Lower lobe of right lung (tissue), 2 donors: Measurements from ENCODE around the gene PPP1R1A. TPM values are rescaled to one million over a fixed set of nuclear protein-coding genes. Genes with fewer than 3 reads are reported as not detected.

ENCODE experiments used
- ATAC-seq, 2 donors: fragments of 200-7000 bp; cut with Tn5 transposase; one replicate each; pipeline ENCODE4 v1.9.1; 2020 to 2022; ENCODE audit warnings: mild to moderate bottlenecking in 2 of 2, moderate library complexity in 2 of 2
- DNase-seq: peaks from one replicate; pipeline ENCODE4 v3.0.0-alpha.2; 2020
- H3K27ac ChIP-seq: fragments of 200-600 bp; one replicate; pipeline ENCODE4 v1.8.0; 2022
- H3K27me3 ChIP-seq: fragments of 200-600 bp; one replicate; pipeline ENCODE4 v1.8.0; 2022; ENCODE audit warnings: low read depth
- H3K36me3 ChIP-seq: fragments of 200-600 bp; one replicate; pipeline ENCODE4 v1.8.0; 2022; ENCODE audit warnings: mild to moderate bottlenecking
- H3K4me1 ChIP-seq: fragments of 200-600 bp; one replicate; pipeline ENCODE4 v1.8.0; 2022
- H3K4me3 ChIP-seq: fragments of 200-600 bp; one replicate; pipeline ENCODE4 v1.8.0; 2022; ENCODE audit warnings: mild to moderate bottlenecking
- H3K9me3 ChIP-seq: fragments of 200-600 bp; one replicate; pipeline ENCODE4 v1.8.0; 2022
- intact Hi-C: fragments of 100-400 bp; cut with DNase I; formaldehyde crosslinking; loops from one replicate; pipeline ENCODE4 v1.11.0; 2022
- total RNA-seq: library from RNA; stranded (reverse); fragmentation: NEBNext Ultra II Directional; extraction: Animal tissue kit (Norgen Biotek cat#: 25700); gene quantifications from one replicate; pipeline ENCODE4 v1.2.1, GENCODE V29; 2021
- TF ChIP-seq, protein P1 (sequence below): fragments of 200-600 bp; IDR thresholded peaks from one replicate; pipeline ENCODE4 v1.8.0; 2022; ENCODE audit warnings: antibody characterized with exemption, mild to moderate bottlenecking
- donor health status: DM: no; HTN: yes; CAD: no; lungs with severe emphysema.

PPP1R1A gene
- total RNA-seq, 1 donor from 2014 or later, result not detected

DNA sequence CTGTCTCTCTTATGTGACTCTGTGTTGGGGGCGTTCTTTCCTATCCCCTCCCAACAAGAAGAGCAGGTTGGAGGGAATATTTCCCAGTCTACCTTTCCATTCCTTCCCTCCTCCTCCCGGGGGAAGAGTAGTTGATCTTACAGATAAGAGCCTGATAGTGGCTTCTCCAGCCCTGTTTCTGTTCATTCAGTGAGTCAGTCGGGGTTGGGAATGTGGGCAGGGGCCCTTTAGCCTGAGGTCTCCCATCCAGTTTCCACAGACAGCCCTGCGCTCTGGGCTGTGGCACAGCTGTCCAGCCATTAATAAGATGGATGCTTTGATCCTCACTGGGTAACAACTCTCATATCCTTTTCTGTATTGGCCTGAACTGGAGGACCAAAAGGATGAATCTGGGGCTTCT, 18.1 kb upstream of the PPP1R1A start:
- no peak overlapping the region for H3K4me3 ChIP-seq
- no peaks in the 10 kb centered on the region for H3K36me3 ChIP-seq
- no peaks in the 10 kb centered on the region for H3K4me1 ChIP-seq
- no peak for ATAC-seq
- intact Hi-C loops, result no loop called here
- H3K27ac ChIP-seq, result no peak overlapping the region
- no peaks in the 10 kb centered on the region for H3K27me3 ChIP-seq
- no peaks in the 10 kb centered on the region for H3K9me3 ChIP-seq
- TF ChIP-seq, protein P1, sequence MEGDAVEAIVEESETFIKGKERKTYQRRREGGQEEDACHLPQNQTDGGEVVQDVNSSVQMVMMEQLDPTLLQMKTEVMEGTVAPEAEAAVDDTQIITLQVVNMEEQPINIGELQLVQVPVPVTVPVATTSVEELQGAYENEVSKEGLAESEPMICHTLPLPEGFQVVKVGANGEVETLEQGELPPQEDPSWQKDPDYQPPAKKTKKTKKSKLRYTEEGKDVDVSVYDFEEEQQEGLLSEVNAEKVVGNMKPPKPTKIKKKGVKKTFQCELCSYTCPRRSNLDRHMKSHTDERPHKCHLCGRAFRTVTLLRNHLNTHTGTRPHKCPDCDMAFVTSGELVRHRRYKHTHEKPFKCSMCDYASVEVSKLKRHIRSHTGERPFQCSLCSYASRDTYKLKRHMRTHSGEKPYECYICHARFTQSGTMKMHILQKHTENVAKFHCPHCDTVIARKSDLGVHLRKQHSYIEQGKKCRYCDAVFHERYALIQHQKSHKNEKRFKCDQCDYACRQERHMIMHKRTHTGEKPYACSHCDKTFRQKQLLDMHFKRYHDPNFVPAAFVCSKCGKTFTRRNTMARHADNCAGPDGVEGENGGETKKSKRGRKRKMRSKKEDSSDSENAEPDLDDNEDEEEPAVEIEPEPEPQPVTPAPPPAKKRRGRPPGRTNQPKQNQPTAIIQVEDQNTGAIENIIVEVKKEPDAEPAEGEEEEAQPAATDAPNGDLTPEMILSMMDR, result no peak
- no peak for DNase-seq

DNA sequence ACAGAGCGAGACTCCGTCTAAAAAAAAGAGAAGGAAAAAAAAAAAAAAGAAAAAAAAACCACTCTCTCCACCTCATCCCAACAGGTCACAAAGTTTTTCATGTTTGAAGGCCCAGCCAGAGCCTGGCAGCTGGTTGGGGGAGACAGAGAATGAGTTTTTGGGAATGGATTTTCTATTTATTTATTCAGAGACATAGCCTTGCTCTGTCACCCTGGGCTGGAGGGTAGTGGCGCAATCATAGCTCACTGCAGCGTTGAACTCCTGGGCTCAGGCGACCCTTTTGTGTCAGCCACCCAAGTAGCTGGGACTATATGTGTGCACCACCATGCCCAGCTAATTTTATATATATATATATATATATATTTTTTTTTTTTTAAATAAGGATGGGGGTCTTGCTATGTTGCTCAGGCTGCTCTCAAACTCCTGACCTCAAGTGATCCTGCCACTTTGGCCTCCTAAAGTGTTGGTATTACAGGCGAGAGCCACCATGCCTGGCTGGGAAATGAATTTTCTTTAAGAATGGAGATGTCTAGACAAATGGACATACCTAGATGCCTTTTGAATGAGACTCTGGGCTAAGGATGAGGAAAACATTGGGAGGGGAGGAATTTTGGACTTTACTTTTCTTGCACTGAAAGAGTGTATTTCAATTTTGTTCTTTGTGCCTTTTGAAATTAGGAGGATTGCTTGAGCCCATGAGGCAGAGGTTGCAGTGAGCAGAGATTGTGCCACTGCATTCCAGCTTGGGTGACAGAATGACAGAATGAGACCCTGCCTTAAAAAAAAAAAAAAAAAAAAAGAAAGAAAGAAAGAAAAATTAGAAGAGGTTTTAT, 16.9 kb upstream of the PPP1R1A start:
- H3K9me3 ChIP-seq, result no peaks in the 10 kb centered on the region
- no peaks in the 10 kb centered on the region for H3K36me3 ChIP-seq
- no peak overlapping the region for H3K27ac ChIP-seq
- H3K4me1 ChIP-seq, result no peaks in the 10 kb centered on the region
- no peak for DNase-seq
- H3K4me3 ChIP-seq, result no peak overlapping the region
- TF ChIP-seq, protein P1, result no peak
- intact Hi-C loops, result no loop called here
- no peak for ATAC-seq
- no peaks in the 10 kb centered on the region for H3K27me3 ChIP-seq

DNA sequence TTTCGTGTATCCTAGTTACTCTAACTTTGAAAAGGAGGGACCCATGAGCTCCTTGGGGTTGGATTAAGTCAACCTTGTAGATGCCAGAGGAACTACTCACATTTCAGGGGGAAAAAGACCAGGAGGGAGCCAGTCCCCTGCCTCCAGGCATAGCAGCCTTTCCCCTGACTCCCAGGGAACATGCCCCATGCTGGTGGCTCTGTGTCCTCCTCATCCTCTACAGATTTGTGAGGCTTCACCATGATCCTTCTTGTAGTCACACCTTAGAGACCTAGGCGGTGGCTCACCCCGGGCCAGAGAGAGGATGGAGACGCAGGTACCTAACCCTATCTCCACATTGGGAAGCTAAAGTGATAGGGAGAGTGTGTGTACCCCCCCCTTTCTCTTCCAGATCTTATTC, 16.0 kb upstream of the PPP1R1A start:
- Histone ChIP-seq H3K9me3 (no peaks in the 10 kb centered on the region), H3K4me1 (no peaks in the 10 kb centered on the region), H3K27ac (no peak overlapping the region), H3K4me3 (no peak overlapping the region), H3K27me3 (no peaks in the 10 kb centered on the region), H3K36me3 (no peaks in the 10 kb centered on the region)
- intact Hi-C loops, result no loop called here
- DNase-seq (no peak), ATAC-seq (no peak)
- TF ChIP-seq, protein P1, result no peak

DNA sequence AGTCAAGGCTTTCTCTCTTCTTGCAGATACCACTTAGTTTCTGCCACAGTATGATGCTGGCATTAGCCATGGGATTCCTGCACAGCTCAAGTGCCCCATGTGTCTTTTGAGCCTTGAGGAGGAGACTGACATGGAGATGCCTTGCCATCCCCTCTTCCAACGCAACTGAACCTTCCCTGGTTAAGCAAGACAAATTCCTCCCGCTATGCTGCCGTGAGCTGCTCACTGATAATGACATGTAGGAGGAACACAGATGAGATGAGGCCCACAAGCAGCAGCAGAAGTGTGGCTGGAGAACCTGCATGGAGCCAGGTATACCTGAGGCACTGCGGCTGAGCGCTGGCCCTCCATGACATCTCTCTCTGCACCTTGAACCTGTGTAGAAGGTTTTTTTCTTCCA, 15.4 kb upstream of the PPP1R1A start:
- Histone ChIP-seq H3K4me1 (no peaks in the 10 kb centered on the region), H3K27ac (no peak overlapping the region), H3K9me3 (no peaks in the 10 kb centered on the region), H3K27me3 (no peaks in the 10 kb centered on the region), H3K4me3 (no peak overlapping the region), H3K36me3 (no peaks in the 10 kb centered on the region)
- DNase-seq (no peak), ATAC-seq (no peak)
- TF ChIP-seq, protein P1, result no peak
- intact Hi-C loops, result no loop called here

DNA sequence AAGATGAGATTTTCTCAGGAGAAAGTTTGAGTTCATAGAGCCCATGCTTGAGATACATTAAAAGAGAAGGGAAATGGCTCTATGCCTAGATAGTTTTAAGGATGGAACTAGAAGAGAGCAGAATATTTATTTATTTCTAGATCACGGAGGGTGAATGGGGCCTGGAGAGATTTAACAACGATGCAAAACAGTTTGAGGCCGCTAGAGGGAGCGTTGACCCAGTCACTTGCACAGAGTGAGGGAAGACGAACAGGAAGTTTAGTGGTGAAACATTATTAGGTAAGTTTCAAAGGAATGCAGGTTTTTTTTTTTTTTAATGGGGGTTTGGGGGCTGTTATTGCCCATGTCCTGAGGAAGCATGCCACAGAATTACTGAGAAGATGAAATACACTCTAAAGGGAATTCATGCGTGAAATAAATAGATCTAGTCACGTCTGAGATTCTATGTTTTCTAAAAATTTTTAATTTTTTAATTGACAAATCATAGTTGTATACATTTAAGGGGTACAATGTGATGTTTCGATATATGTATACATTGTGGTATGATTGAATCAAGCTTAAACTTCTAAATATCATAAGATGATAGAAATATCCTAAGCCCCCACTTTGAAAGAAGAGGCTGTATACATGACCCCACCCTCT, 14.8 kb upstream of the PPP1R1A start:
- H3K9me3 ChIP-seq, result no peaks in the 10 kb centered on the region
- ATAC-seq (peak; percentile 85 to 86), DNase-seq (peak; percentile 63)
- no peaks in the 10 kb centered on the region for H3K4me1 ChIP-seq
- intact Hi-C loops, result no loop called here
- no peak overlapping the region for H3K27ac ChIP-seq
- no peaks in the 10 kb centered on the region for H3K36me3 ChIP-seq
- TF ChIP-seq, protein P1, result peak; percentile 74
- H3K4me3 ChIP-seq, result no peak overlapping the region
- no peaks in the 10 kb centered on the region for H3K27me3 ChIP-seq
